Measurements from ENCODE around the gene PCDH18.

The PCDH18 gene

GRCh38 chr4:137536789-137537561 is 4.7 kb upstream of the PCDH18 start:
- no peak overlapping the region for H3K4me3 ChIP-seq (ENCODE audit: low read length)
- DNase-seq (ENCODE audit: low read depth), result peak; percentile 32
- no peak for TF ChIP-seq CTCF (IDR thresholded peaks at IDR 0.05; ENCODE audit: insufficient read depth, low read depth, low read length, missing control alignments)

GRCh38 chr4:137535718-137536117 is 3.4 kb upstream of the PCDH18 start:
- H3K4me3 ChIP-seq (ENCODE audit: low read length), result no peak overlapping the region
- DNase-seq (ENCODE audit: low read depth), result no peak
- TF ChIP-seq CTCF (IDR thresholded peaks at IDR 0.05; ENCODE audit: insufficient read depth, low read depth, low read length, missing control alignments), result no peak

GRCh38 chr4:137534516-137534915 is 2.2 kb upstream of the PCDH18 start:
- no peak overlapping the region for H3K4me3 ChIP-seq (ENCODE audit: low read length)
- no peak for DNase-seq (ENCODE audit: low read depth)
- TF ChIP-seq CTCF (IDR thresholded peaks at IDR 0.05; ENCODE audit: insufficient read depth, low read depth, low read length, missing control alignments), result no peak

- TF ChIP-seq CTCF (IDR thresholded peaks at IDR 0.05; ENCODE audit: insufficient read depth, low read depth, low read length, missing control alignments), result no peak
- H3K4me3 ChIP-seq (ENCODE audit: low read length), result no peak overlapping the region
These were observed 1.6 kb upstream of the PCDH18 start for GRCh38 chr4:137533855-137534254.

GRCh38 chr4:137532869-137533236 is 559 bp upstream of the PCDH18 start:
- no peak for DNase-seq (ENCODE audit: low read depth)
- no peak for TF ChIP-seq CTCF (IDR thresholded peaks at IDR 0.05; ENCODE audit: insufficient read depth, low read depth, low read length, missing control alignments)
- peak overlapping the region; percentile 57 for H3K4me3 ChIP-seq (ENCODE audit: low read length)

More at GRCh38 chr4:137533855-137534254, 1.6 kb upstream of the PCDH18 start:
- DNase-seq (ENCODE audit: low read depth), result no peak

GRCh38 chr4:137531168-137531985 is 917 bp downstream of the PCDH18 start:
- peak overlapping the region; percentile 57 for H3K4me3 ChIP-seq (ENCODE audit: low read length)
- DNase-seq (ENCODE audit: low read depth), result no peak
- peak; percentile 15 for TF ChIP-seq CTCF (IDR thresholded peaks at IDR 0.05; ENCODE audit: insufficient read depth, low read depth, low read length, missing control alignments)

All from epithelial cell of esophagus (primary cell).